Transverse colon (tissue), 3 donors: Measurements from ENCODE around the gene HBE1.

Experiments used
- CTCF ChIP-seq, 5 experiments: fragments of 200-600 bp in 3 of 5; fragments of 450-650 bp in 2 of 5; sonication (generic) in 3 of 5; IDR thresholded peaks; 1 replicate in 2 of 5; 2 replicates in 3 of 5; pipeline ENCODE4 v1.5.1; 2016 to 2017; ENCODE audit warnings: antibody characterized with exemption in 5 of 5, inconsistent platforms in 3 of 5, mild to moderate bottlenecking in 2 of 5, moderate library complexity in 1 of 5
- EP300 ChIP-seq: sonication (generic); formaldehyde crosslinking; IDR thresholded peaks from one replicate; pipeline ENCODE4 v1.6.1; 2017; ENCODE audit warnings: antibody characterized with exemption, low read depth
- POLR2A ChIP-seq: fragments of 450-650 bp; IDR thresholded peaks from one replicate; pipeline ENCODE4 v1.6.1; 2016; ENCODE audit warnings: antibody characterized with exemption, mild to moderate bottlenecking, moderate library complexity

GRCh38 chr11:5282628-5283027, 12.9 kb upstream of the HBE1 start:
- TF ChIP-seq EP300 (no peak), CTCF (IDR thresholded peaks at IDR 0.05) (no peak), POLR2A (no peak)
